H1 (cell line): ENCODE data around the gene FGD6. TPM values are rescaled to one million over a fixed set of nuclear protein-coding genes. Genes with fewer than 3 reads are reported as not detected.

Experiments used
- ATF2 ChIP-seq: IDR thresholded peaks from 2 replicates; pipeline ENCODE4 v1.6.1; 2012; ENCODE audit warnings: low read length, inconsistent platforms
- CREB1 ChIP-seq: IDR thresholded peaks from 2 replicates; pipeline ENCODE4 v1.6.1; 2012; ENCODE audit warnings: inconsistent platforms
- KDM5A ChIP-seq: fragments of 200-600 bp; IDR thresholded peaks from 2 replicates; pipeline ENCODE4 v1.7.1; 2012; ENCODE audit warnings: mild to moderate bottlenecking, low read length, inconsistent platforms, mixed read lengths
- MAFK ChIP-seq: IDR thresholded peaks from 2 replicates; pipeline ENCODE4 v1.6.1; 2012; ENCODE audit warnings: low read depth, mild to moderate bottlenecking, improper control_type of control experiment, low read length
- RAD21 ChIP-seq, 2 experiments: IDR thresholded peaks in 1 of 2; conservative IDR thresholded peaks in 1 of 2; 2 replicates each; pipeline ENCODE4 v1.6.1; 2011; ENCODE audit warnings: low read depth in 2 of 2, low read length in 2 of 2, improper control_type of control experiment in 1 of 2, inconsistent platforms in 1 of 2, mild to moderate bottlenecking in 1 of 2, moderate library complexity in 1 of 2
- TAF1 ChIP-seq: IDR thresholded peaks from 2 replicates; pipeline ENCODE4 v1.6.1; 2011; ENCODE audit warnings: mild to moderate bottlenecking, low read depth, low read length
- polyA plus RNA-seq, 7 experiments: library from polyadenylated mRNA; depleted of rRNA in 3 of 7; stranded (reverse) in 5 of 7; unstranded in 2 of 7; fragments of >200 nt in 5 of 7; fragments of 200-250 nt in 2 of 7; gene quantifications; 1 replicate in 5 of 7; 2 replicates in 1 of 7; 4 replicates in 1 of 7; pipeline versions ENCODE4 v1.2.1 to v1.2.3, GENCODE V29; 2011 to 2013; ENCODE audit warnings: missing spikeins in 2 of 7, mixed read lengths in 2 of 7
- total RNA-seq: library from RNA; stranded (reverse); fragmentation: NEBNext Ultra II Directional; extraction: Animal tissue kit (Norgen Biotek cat#: 25700); gene quantifications from 2 replicates; pipeline ENCODE4 v1.2.1, GENCODE V29; 2021
- TF ChIP-seq, protein P1 (sequence below): fragments of 300-600 bp; sonication (generic); IDR thresholded peaks from 2 replicates; pipeline ENCODE4 v1.7.1; 2012; ENCODE audit warnings: low read length, moderate library complexity, mild to moderate bottlenecking, inconsistent platforms; ENCODE audit not compliant: insufficient replicate concordance
- TF ChIP-seq, protein P2 (sequence below): IDR thresholded peaks from 2 replicates; pipeline ENCODE4 v1.6.1; 2012; ENCODE audit warnings: inconsistent platforms

Gene FGD6
- total and polyA plus RNA-seq, 2 of the 8 experiments (the other 6 are each of a cell fraction or from before 2014, with no cell fraction given), result 12.2 to 24.3 TPM

DNA sequence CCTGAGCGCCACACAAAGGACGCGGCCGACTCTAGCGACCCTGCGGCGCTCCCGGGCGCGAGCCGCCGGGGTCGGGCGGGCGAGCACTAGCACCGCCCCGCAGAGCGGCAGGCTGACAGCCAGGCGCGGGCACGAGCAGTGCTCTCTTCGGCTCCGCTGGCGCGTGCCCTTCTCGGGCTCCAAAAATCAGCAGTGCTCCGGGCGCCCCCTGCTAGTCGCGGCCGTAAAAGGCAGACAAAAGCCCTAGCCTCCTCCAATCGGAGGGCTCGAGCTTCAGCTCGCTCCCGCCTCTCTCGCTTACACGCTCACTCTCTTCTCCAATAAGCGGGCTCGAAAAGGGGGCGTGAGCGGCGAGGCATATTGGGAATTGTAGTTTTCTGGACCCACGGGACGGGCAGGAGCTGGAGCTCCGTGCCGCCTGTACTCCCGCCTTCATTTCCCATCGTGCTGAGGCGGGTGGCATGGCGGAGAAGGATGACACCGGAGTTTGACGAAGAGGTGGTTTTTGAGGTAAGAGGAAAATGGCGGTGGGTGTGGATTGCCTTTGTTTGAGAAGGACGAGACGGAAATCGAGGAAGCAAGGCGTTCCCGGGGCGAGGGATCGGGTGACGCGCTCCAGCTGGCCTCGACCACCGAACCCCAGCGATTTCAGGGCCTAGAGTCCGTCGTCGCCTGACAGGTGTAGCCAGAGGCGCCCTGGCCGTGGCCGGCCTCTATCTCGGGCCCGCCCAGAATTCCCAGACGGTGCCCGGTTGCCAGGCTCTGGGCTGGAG is at the start of gene FGD6, which contains the start of gene VEZT (continued):
- TF ChIP-seq, protein P1, sequence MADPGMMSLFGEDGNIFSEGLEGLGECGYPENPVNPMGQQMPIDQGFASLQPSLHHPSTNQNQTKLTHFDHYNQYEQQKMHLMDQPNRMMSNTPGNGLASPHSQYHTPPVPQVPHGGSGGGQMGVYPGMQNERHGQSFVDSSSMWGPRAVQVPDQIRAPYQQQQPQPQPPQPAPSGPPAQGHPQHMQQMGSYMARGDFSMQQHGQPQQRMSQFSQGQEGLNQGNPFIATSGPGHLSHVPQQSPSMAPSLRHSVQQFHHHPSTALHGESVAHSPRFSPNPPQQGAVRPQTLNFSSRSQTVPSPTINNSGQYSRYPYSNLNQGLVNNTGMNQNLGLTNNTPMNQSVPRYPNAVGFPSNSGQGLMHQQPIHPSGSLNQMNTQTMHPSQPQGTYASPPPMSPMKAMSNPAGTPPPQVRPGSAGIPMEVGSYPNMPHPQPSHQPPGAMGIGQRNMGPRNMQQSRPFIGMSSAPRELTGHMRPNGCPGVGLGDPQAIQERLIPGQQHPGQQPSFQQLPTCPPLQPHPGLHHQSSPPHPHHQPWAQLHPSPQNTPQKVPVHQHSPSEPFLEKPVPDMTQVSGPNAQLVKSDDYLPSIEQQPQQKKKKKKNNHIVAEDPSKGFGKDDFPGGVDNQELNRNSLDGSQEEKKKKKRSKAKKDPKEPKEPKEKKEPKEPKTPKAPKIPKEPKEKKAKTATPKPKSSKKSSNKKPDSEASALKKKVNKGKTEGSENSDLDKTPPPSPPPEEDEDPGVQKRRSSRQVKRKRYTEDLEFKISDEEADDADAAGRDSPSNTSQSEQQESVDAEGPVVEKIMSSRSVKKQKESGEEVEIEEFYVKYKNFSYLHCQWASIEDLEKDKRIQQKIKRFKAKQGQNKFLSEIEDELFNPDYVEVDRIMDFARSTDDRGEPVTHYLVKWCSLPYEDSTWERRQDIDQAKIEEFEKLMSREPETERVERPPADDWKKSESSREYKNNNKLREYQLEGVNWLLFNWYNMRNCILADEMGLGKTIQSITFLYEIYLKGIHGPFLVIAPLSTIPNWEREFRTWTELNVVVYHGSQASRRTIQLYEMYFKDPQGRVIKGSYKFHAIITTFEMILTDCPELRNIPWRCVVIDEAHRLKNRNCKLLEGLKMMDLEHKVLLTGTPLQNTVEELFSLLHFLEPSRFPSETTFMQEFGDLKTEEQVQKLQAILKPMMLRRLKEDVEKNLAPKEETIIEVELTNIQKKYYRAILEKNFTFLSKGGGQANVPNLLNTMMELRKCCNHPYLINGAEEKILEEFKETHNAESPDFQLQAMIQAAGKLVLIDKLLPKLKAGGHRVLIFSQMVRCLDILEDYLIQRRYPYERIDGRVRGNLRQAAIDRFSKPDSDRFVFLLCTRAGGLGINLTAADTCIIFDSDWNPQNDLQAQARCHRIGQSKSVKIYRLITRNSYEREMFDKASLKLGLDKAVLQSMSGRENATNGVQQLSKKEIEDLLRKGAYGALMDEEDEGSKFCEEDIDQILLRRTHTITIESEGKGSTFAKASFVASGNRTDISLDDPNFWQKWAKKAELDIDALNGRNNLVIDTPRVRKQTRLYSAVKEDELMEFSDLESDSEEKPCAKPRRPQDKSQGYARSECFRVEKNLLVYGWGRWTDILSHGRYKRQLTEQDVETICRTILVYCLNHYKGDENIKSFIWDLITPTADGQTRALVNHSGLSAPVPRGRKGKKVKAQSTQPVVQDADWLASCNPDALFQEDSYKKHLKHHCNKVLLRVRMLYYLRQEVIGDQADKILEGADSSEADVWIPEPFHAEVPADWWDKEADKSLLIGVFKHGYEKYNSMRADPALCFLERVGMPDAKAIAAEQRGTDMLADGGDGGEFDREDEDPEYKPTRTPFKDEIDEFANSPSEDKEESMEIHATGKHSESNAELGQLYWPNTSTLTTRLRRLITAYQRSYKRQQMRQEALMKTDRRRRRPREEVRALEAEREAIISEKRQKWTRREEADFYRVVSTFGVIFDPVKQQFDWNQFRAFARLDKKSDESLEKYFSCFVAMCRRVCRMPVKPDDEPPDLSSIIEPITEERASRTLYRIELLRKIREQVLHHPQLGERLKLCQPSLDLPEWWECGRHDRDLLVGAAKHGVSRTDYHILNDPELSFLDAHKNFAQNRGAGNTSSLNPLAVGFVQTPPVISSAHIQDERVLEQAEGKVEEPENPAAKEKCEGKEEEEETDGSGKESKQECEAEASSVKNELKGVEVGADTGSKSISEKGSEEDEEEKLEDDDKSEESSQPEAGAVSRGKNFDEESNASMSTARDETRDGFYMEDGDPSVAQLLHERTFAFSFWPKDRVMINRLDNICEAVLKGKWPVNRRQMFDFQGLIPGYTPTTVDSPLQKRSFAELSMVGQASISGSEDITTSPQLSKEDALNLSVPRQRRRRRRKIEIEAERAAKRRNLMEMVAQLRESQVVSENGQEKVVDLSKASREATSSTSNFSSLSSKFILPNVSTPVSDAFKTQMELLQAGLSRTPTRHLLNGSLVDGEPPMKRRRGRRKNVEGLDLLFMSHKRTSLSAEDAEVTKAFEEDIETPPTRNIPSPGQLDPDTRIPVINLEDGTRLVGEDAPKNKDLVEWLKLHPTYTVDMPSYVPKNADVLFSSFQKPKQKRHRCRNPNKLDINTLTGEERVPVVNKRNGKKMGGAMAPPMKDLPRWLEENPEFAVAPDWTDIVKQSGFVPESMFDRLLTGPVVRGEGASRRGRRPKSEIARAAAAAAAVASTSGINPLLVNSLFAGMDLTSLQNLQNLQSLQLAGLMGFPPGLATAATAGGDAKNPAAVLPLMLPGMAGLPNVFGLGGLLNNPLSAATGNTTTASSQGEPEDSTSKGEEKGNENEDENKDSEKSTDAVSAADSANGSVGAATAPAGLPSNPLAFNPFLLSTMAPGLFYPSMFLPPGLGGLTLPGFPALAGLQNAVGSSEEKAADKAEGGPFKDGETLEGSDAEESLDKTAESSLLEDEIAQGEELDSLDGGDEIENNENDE, result no peak
- TF ChIP-seq CREB1 (peak; percentile 90), ATF2 (no peak), MAFK (no peak), KDM5A (0 out of 2 replicates have a peak, but pooled peaks have one; percentile 18), TAF1 (peak; percentile 90; the same call in 1 of the 2 replicates), RAD21 (IDR thresholded peaks at IDR 0.05 in 1 of 2, conservative IDR thresholded peaks at IDR 0.05 in 1 of 2; ENCODE audit: low read depth in 2 of 2, low read length in 2 of 2) (peak; percentile 33 to 48; a peak in 3 of 4 replicates)
- TF ChIP-seq, protein P2, sequence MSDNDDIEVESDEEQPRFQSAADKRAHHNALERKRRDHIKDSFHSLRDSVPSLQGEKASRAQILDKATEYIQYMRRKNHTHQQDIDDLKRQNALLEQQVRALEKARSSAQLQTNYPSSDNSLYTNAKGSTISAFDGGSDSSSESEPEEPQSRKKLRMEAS, result peak; percentile 84
